H1 (cell line): ENCODE results near the gene PMEPA1.

ENCODE experiments used
- ASH2L ChIP-seq: fragments of 200-600, 300-600 bp; sonication (generic); IDR thresholded peaks from one replicate; pipeline ENCODE4 v1.7.1; 2017; ENCODE audit warnings: low read length
- EP300 ChIP-seq, 2 experiments: IDR thresholded peaks; 1 replicate in 1 of 2; 2 replicates in 1 of 2; pipeline ENCODE4 v1.6.1; 2011 to 2012; ENCODE audit warnings: low read depth in 2 of 2, low read length in 2 of 2, mild to moderate bottlenecking in 2 of 2, borderline replicate concordance in 1 of 2, inconsistent platforms in 1 of 2, moderate library complexity in 1 of 2
- TF ChIP-seq, protein P1 (sequence below): fragments of 300-600 bp; sonication (generic); IDR thresholded peaks from 2 replicates; pipeline ENCODE4 v1.7.1; 2012; ENCODE audit warnings: low read length, moderate library complexity, mild to moderate bottlenecking, inconsistent platforms; ENCODE audit not compliant: insufficient replicate concordance
- TF ChIP-seq, protein P2 (sequence below), 3 experiments: IDR thresholded peaks; 1 replicate in 2 of 3; 2 replicates in 1 of 3; pipeline versions ENCODE4 v1.5.1 to v1.6.1; 2011; ENCODE audit warnings: low read length in 3 of 3, mild to moderate bottlenecking in 3 of 3, inconsistent platforms in 2 of 3, low read depth in 1 of 3, moderate library complexity in 1 of 3; ENCODE audit not compliant: insufficient read depth in 1 of 3; ENCODE audit errors: control extremely low read depth in 1 of 3

- TF ChIP-seq ASH2L = no peak
- TF ChIP-seq, protein P1, sequence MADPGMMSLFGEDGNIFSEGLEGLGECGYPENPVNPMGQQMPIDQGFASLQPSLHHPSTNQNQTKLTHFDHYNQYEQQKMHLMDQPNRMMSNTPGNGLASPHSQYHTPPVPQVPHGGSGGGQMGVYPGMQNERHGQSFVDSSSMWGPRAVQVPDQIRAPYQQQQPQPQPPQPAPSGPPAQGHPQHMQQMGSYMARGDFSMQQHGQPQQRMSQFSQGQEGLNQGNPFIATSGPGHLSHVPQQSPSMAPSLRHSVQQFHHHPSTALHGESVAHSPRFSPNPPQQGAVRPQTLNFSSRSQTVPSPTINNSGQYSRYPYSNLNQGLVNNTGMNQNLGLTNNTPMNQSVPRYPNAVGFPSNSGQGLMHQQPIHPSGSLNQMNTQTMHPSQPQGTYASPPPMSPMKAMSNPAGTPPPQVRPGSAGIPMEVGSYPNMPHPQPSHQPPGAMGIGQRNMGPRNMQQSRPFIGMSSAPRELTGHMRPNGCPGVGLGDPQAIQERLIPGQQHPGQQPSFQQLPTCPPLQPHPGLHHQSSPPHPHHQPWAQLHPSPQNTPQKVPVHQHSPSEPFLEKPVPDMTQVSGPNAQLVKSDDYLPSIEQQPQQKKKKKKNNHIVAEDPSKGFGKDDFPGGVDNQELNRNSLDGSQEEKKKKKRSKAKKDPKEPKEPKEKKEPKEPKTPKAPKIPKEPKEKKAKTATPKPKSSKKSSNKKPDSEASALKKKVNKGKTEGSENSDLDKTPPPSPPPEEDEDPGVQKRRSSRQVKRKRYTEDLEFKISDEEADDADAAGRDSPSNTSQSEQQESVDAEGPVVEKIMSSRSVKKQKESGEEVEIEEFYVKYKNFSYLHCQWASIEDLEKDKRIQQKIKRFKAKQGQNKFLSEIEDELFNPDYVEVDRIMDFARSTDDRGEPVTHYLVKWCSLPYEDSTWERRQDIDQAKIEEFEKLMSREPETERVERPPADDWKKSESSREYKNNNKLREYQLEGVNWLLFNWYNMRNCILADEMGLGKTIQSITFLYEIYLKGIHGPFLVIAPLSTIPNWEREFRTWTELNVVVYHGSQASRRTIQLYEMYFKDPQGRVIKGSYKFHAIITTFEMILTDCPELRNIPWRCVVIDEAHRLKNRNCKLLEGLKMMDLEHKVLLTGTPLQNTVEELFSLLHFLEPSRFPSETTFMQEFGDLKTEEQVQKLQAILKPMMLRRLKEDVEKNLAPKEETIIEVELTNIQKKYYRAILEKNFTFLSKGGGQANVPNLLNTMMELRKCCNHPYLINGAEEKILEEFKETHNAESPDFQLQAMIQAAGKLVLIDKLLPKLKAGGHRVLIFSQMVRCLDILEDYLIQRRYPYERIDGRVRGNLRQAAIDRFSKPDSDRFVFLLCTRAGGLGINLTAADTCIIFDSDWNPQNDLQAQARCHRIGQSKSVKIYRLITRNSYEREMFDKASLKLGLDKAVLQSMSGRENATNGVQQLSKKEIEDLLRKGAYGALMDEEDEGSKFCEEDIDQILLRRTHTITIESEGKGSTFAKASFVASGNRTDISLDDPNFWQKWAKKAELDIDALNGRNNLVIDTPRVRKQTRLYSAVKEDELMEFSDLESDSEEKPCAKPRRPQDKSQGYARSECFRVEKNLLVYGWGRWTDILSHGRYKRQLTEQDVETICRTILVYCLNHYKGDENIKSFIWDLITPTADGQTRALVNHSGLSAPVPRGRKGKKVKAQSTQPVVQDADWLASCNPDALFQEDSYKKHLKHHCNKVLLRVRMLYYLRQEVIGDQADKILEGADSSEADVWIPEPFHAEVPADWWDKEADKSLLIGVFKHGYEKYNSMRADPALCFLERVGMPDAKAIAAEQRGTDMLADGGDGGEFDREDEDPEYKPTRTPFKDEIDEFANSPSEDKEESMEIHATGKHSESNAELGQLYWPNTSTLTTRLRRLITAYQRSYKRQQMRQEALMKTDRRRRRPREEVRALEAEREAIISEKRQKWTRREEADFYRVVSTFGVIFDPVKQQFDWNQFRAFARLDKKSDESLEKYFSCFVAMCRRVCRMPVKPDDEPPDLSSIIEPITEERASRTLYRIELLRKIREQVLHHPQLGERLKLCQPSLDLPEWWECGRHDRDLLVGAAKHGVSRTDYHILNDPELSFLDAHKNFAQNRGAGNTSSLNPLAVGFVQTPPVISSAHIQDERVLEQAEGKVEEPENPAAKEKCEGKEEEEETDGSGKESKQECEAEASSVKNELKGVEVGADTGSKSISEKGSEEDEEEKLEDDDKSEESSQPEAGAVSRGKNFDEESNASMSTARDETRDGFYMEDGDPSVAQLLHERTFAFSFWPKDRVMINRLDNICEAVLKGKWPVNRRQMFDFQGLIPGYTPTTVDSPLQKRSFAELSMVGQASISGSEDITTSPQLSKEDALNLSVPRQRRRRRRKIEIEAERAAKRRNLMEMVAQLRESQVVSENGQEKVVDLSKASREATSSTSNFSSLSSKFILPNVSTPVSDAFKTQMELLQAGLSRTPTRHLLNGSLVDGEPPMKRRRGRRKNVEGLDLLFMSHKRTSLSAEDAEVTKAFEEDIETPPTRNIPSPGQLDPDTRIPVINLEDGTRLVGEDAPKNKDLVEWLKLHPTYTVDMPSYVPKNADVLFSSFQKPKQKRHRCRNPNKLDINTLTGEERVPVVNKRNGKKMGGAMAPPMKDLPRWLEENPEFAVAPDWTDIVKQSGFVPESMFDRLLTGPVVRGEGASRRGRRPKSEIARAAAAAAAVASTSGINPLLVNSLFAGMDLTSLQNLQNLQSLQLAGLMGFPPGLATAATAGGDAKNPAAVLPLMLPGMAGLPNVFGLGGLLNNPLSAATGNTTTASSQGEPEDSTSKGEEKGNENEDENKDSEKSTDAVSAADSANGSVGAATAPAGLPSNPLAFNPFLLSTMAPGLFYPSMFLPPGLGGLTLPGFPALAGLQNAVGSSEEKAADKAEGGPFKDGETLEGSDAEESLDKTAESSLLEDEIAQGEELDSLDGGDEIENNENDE = no peak
- TF ChIP-seq, protein P2, sequence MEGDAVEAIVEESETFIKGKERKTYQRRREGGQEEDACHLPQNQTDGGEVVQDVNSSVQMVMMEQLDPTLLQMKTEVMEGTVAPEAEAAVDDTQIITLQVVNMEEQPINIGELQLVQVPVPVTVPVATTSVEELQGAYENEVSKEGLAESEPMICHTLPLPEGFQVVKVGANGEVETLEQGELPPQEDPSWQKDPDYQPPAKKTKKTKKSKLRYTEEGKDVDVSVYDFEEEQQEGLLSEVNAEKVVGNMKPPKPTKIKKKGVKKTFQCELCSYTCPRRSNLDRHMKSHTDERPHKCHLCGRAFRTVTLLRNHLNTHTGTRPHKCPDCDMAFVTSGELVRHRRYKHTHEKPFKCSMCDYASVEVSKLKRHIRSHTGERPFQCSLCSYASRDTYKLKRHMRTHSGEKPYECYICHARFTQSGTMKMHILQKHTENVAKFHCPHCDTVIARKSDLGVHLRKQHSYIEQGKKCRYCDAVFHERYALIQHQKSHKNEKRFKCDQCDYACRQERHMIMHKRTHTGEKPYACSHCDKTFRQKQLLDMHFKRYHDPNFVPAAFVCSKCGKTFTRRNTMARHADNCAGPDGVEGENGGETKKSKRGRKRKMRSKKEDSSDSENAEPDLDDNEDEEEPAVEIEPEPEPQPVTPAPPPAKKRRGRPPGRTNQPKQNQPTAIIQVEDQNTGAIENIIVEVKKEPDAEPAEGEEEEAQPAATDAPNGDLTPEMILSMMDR (IDR thresholded peaks at IDR 0.05; ENCODE audit: control extremely low read depth in 1 of 3, insufficient read depth in 1 of 3, low read depth in 1 of 3, low read length in 3 of 3) = no peak
- no peak for TF ChIP-seq EP300 (IDR thresholded peaks at IDR 0.05; ENCODE audit: borderline replicate concordance in 1 of 2, low read depth in 2 of 2, low read length in 2 of 2)
These were observed 4.1 kb upstream of the PMEPA1 start for GRCh38 chr20:57713951-57714350.
